ENCODE results near the gene PCNT.
"Not testable (repeated sequence)": the region's sequence is repeated elsewhere in the genome, so short reads cannot be mapped to it uniquely, and the experiment has no call there.

The PCNT gene

DNA sequence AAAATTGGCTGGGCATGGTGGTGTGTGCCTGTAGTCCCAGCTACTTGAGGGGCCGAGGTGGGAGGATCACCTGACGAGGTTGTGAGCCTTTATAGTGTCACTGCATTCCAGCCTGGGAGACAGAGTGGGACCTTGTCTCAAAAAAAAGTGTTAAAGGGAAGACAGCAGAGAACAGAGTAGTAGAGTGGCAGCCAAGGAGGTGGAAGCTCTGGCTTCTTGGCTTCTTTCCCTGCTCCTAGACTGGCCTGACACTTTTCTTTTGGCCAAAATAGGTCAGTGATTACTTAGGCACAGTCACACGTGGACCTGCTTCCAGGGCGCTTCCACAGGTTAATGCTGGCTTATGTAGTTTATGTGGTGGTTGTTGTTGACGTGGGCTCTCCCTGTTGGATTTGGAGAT is 138.0 kb downstream of the PCNT start:
- H3K9me3 ChIP-seq (ENCODE audit: control insufficient read depth in 1 of 2, low read length in 2 of 2), result no peaks in the 10 kb centered on the region
- peaks cover 0 to 18% of the 10 kb centered on the region in 2 donors for H3K4me1 ChIP-seq (ENCODE audit: control insufficient read depth in 1 of 2, insufficient read depth in 2 of 2, low read length in 2 of 2)
- peaks cover 0 to 6% of the 10 kb centered on the region in 2 donors for H3K36me3 ChIP-seq (ENCODE audit: control insufficient read depth in 1 of 2, insufficient read depth in 2 of 2, low read length in 2 of 2)
- no peaks in the 10 kb centered on the region for H3K27me3 ChIP-seq (ENCODE audit: low read depth, low read length)
- H3K4me3 ChIP-seq (ENCODE audit: low read depth in 1 of 2, low read length in 2 of 2), result no peak overlapping the region
- H3K27ac ChIP-seq (ENCODE audit: low read length), result no peak overlapping the region

GRCh38 chr21:46465153-46465552 is 141.2 kb downstream of the PCNT start:
- not testable (repeated sequence) for H3K4me1 ChIP-seq (ENCODE audit: control insufficient read depth in 1 of 2, insufficient read depth in 2 of 2, low read length in 2 of 2); H3K27ac ChIP-seq (ENCODE audit: low read length); H3K27me3 ChIP-seq (ENCODE audit: low read depth, low read length); H3K36me3 ChIP-seq (ENCODE audit: control insufficient read depth in 1 of 2, insufficient read depth in 2 of 2, low read length in 2 of 2); H3K4me3 ChIP-seq (ENCODE audit: low read depth in 1 of 2, low read length in 2 of 2); H3K9me3 ChIP-seq (ENCODE audit: control insufficient read depth in 1 of 2, low read length in 2 of 2)

- peaks cover 0 to 9% of the 10 kb centered on the region in 2 donors for H3K36me3 ChIP-seq (ENCODE audit: control insufficient read depth in 1 of 2, insufficient read depth in 2 of 2, low read length in 2 of 2)
- peaks cover 0 to 8% of the 10 kb centered on the region in 2 donors for H3K4me1 ChIP-seq (ENCODE audit: control insufficient read depth in 1 of 2, insufficient read depth in 2 of 2, low read length in 2 of 2)
- no peak overlapping the region for H3K4me3 ChIP-seq (ENCODE audit: low read depth in 1 of 2, low read length in 2 of 2)
- no peak overlapping the region for H3K27ac ChIP-seq (ENCODE audit: low read length)
- no peaks in the 10 kb centered on the region for H3K27me3 ChIP-seq (ENCODE audit: low read depth, low read length)
- H3K9me3 ChIP-seq (ENCODE audit: control insufficient read depth in 1 of 2, low read length in 2 of 2), result no peaks in the 10 kb centered on the region
Measured at GRCh38 chr21:46465651-46466050, 141.7 kb downstream of the PCNT start.

DNA sequence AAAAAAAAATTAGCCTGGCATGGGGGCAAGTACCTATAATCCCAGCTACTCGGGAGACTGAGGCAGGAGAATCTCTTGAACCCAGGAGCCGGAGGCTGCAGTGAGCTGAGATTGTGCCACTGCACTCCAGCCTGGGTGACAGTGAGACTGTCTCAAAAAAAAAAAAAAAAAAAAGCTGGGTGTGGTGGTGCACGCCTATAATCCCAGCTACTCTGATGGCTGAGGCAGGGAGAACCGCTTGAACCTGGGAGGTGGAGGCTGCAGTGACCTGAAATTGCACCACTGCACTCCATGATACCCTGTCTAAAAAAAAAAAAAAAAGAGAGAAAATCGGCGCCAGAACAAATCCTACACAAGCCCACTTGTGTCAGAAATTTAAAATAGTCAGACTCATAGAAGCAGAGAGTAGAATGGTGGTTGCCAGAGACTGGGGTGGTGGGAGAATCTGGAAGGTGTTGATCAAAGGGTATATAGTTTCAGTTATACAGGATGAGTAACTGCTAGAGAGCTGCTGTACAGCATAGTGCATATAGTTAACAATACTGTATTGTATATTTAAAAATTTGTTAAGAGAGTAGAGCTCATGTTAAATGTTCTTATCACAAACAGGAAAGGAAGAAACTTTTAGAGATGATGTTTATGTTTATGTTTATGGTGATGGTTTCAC is 144.3 kb downstream of the PCNT start:
- Histone ChIP-seq H3K27me3 (ENCODE audit: low read depth, low read length) (no peaks in the 10 kb centered on the region), H3K4me1 (ENCODE audit: control insufficient read depth in 1 of 2, insufficient read depth in 2 of 2, low read length in 2 of 2) (peaks cover 0 to 8% of the 10 kb centered on the region in 2 donors), H3K36me3 (ENCODE audit: control insufficient read depth in 1 of 2, insufficient read depth in 2 of 2, low read length in 2 of 2) (peaks cover 0 to 3% of the 10 kb centered on the region in 2 donors), H3K9me3 (ENCODE audit: control insufficient read depth in 1 of 2, low read length in 2 of 2) (no peaks in the 10 kb centered on the region), H3K4me3 (ENCODE audit: low read depth in 1 of 2, low read length in 2 of 2) (no peak overlapping the region), H3K27ac (ENCODE audit: low read length) (no peak overlapping the region)

DNA sequence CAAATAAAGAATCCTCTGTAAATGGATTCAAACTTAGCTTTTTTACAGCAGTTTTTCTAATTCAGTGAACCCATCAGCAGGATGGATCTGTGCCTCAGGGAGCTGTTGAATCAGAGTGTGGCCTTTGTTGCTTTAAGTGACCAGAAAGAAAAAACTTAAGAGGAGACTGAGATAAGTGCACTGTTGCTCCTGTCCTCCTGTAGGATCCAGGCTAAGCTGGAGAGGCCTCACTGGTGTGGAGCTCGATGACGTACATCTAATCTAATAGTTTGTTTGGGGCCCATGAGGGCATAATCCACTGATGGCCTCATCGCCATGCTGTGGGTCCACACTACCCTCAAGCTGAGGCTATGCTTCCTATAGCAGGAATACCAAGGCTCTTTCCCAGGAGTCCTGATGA is 145.3 kb downstream of the PCNT start:
- no peaks in the 10 kb centered on the region for H3K9me3 ChIP-seq (ENCODE audit: control insufficient read depth in 1 of 2, low read length in 2 of 2)
- H3K36me3 ChIP-seq (ENCODE audit: control insufficient read depth in 1 of 2, insufficient read depth in 2 of 2, low read length in 2 of 2), result peaks cover 0 to 3% of the 10 kb centered on the region in 2 donors
- H3K27ac ChIP-seq (ENCODE audit: low read length), result no peak overlapping the region
- no peaks in the 10 kb centered on the region for H3K27me3 ChIP-seq (ENCODE audit: low read depth, low read length)
- H3K4me1 ChIP-seq (ENCODE audit: control insufficient read depth in 1 of 2, insufficient read depth in 2 of 2, low read length in 2 of 2), result peaks cover 0 to 8% of the 10 kb centered on the region in 2 donors
- H3K4me3 ChIP-seq (ENCODE audit: low read depth in 1 of 2, low read length in 2 of 2), result no peak overlapping the region

DNA sequence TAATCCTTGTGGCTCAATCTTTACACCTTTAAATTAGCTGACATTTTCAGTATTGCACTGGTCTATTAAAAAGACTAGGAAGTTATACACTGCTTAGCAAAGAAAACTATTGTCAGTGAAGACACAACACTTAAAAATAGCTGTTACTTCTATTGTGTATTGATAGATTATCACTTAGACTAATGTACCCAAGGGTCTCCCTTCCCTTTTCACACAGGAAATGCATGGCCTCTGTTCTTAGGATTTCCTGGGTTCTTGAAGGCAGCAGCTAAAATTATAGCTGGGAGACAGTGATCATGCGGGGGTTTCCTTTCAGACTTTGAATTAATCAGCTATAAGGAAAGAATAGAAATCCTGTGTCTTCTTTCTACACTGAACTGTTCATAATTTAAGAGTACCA is 147.6 kb downstream of the PCNT start:
- no peaks in the 10 kb centered on the region for H3K9me3 ChIP-seq (ENCODE audit: control insufficient read depth in 1 of 2, low read length in 2 of 2)
- H3K36me3 ChIP-seq (ENCODE audit: control insufficient read depth in 1 of 2, insufficient read depth in 2 of 2, low read length in 2 of 2), result peaks cover 0 to 3% of the 10 kb centered on the region in 2 donors
- no peak overlapping the region for H3K27ac ChIP-seq (ENCODE audit: low read length)
- H3K4me3 ChIP-seq (ENCODE audit: low read depth in 1 of 2, low read length in 2 of 2), result no peak overlapping the region
- peaks cover 0 to 8% of the 10 kb centered on the region in 2 donors for H3K4me1 ChIP-seq (ENCODE audit: control insufficient read depth in 1 of 2, insufficient read depth in 2 of 2, low read length in 2 of 2)
- no peaks in the 10 kb centered on the region for H3K27me3 ChIP-seq (ENCODE audit: low read depth, low read length)

DNA sequence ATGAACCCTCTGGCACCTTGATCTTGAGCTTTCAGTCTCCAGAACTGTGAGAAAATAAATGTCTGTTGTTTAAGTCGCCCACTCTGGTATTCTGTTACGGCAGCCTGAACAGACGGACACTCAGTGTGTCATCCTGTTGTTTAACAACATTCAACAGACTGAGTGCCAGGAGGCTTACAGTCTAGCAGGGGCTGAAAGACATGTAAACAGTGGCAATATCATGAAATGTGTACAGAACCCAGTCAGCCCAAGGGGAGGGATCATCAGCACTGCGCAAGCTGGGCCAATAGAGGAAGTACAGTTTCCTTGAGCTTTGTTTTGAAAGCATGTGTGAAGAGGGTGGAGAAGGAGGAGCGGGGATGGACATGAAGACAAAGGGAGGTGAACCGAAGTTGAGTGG is 148.3 kb downstream of the PCNT start:
- H3K27me3 ChIP-seq (ENCODE audit: low read depth, low read length), result no peaks in the 10 kb centered on the region
- H3K4me3 ChIP-seq (ENCODE audit: low read depth in 1 of 2, low read length in 2 of 2), result no peak overlapping the region
- H3K27ac ChIP-seq (ENCODE audit: low read length), result no peak overlapping the region
- peaks cover 0 to 3% of the 10 kb centered on the region in 2 donors for H3K36me3 ChIP-seq (ENCODE audit: control insufficient read depth in 1 of 2, insufficient read depth in 2 of 2, low read length in 2 of 2)
- H3K4me1 ChIP-seq (ENCODE audit: control insufficient read depth in 1 of 2, insufficient read depth in 2 of 2, low read length in 2 of 2), result peaks cover 0 to 8% of the 10 kb centered on the region in 2 donors
- no peaks in the 10 kb centered on the region for H3K9me3 ChIP-seq (ENCODE audit: control insufficient read depth in 1 of 2, low read length in 2 of 2)

- H3K4me3 ChIP-seq (ENCODE audit: low read depth in 1 of 2, low read length in 2 of 2), result no peak overlapping the region
- H3K9me3 ChIP-seq (ENCODE audit: control insufficient read depth in 1 of 2, low read length in 2 of 2), result no peaks in the 10 kb centered on the region
- peaks cover 0 to 3% of the 10 kb centered on the region in 2 donors for H3K36me3 ChIP-seq (ENCODE audit: control insufficient read depth in 1 of 2, insufficient read depth in 2 of 2, low read length in 2 of 2)
- H3K27ac ChIP-seq (ENCODE audit: low read length), result no peak overlapping the region
- H3K4me1 ChIP-seq (ENCODE audit: control insufficient read depth in 1 of 2, insufficient read depth in 2 of 2, low read length in 2 of 2), result peaks cover 0 to 8% of the 10 kb centered on the region in 2 donors
- H3K27me3 ChIP-seq (ENCODE audit: low read depth, low read length), result no peaks in the 10 kb centered on the region
Measured at GRCh38 chr21:46474382-46474781, 150.4 kb downstream of the PCNT start.

DNA sequence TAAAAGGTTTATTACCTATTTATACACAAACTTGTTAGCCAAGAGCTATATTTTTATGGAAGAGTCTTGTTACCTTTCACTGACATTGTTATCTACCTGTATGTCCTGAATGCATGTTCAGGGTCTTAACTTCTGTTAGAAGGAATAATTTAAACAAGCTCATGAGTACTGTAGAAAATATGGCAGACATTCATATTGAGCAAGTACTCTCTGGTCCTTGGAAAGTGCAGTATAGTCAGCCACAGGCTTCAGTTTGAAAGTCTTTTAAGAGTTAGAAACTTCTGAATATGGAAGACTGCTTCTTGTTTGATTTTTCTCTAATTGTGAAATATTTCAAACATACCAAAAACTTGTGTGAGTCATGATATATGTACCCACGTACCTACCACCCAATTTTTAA is 151.3 kb downstream of the PCNT start:
- Histone ChIP-seq H3K27ac (ENCODE audit: low read length) (no peak overlapping the region), H3K9me3 (ENCODE audit: control insufficient read depth in 1 of 2, low read length in 2 of 2) (no peaks in the 10 kb centered on the region), H3K36me3 (ENCODE audit: control insufficient read depth in 1 of 2, insufficient read depth in 2 of 2, low read length in 2 of 2) (no peaks in the 10 kb centered on the region), H3K4me1 (ENCODE audit: control insufficient read depth in 1 of 2, insufficient read depth in 2 of 2, low read length in 2 of 2) (peaks cover 0 to 8% of the 10 kb centered on the region in 2 donors), H3K27me3 (ENCODE audit: low read depth, low read length) (no peaks in the 10 kb centered on the region), H3K4me3 (ENCODE audit: low read depth in 1 of 2, low read length in 2 of 2) (no peak overlapping the region)

DNA sequence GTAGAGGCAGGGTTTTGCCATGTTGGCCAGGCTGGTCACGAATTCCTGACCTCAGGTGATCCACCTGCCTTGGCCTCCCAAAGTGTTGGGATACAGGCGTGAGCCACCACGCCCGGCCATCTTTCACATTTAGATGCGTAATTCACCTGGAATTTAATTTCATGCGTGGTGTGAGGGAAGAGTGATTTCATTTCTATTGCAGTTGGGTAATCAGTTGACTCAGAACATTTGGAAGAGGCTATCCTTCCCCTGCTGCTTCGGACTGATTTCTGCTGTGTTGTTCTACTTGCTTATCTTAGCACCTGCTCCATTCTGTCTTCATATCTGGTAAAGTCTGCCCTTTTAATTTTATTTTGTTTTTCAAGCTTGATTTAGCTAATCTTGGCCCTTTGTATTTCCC is 153.8 kb downstream of the PCNT start:
- no peaks in the 10 kb centered on the region for H3K4me1 ChIP-seq (ENCODE audit: control insufficient read depth in 1 of 2, insufficient read depth in 2 of 2, low read length in 2 of 2)
- no peaks in the 10 kb centered on the region for H3K27me3 ChIP-seq (ENCODE audit: low read depth, low read length)
- H3K27ac ChIP-seq (ENCODE audit: low read length), result no peak overlapping the region
- no peaks in the 10 kb centered on the region for H3K36me3 ChIP-seq (ENCODE audit: control insufficient read depth in 1 of 2, insufficient read depth in 2 of 2, low read length in 2 of 2)
- no peaks in the 10 kb centered on the region for H3K9me3 ChIP-seq (ENCODE audit: control insufficient read depth in 1 of 2, low read length in 2 of 2)
- H3K4me3 ChIP-seq (ENCODE audit: low read depth in 1 of 2, low read length in 2 of 2), result no peak overlapping the region

DNA sequence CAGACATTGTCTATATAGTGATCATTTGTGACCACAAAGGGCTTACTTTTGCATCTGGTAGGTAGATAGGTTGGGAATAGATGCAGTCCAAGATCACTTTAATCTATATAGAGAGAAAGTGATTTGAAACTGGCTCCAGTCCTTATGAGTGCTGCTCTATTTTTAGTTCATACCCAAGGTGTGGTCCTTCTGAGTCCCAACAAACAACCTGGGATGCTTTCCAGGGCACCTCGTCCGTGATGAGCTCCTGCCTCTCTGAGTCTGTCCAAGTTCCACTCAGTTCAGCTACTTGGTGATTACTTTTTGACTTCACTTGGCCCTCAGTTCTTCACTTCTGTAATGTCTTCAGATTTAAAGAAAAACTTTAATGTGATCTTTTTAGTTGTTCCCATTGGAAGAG is 155.0 kb downstream of the PCNT start:
- no peaks in the 10 kb centered on the region for H3K4me1 ChIP-seq (ENCODE audit: control insufficient read depth in 1 of 2, insufficient read depth in 2 of 2, low read length in 2 of 2)
- no peaks in the 10 kb centered on the region for H3K9me3 ChIP-seq (ENCODE audit: control insufficient read depth in 1 of 2, low read length in 2 of 2)
- no peak overlapping the region for H3K27ac ChIP-seq (ENCODE audit: low read length)
- H3K36me3 ChIP-seq (ENCODE audit: control insufficient read depth in 1 of 2, insufficient read depth in 2 of 2, low read length in 2 of 2), result no peaks in the 10 kb centered on the region
- no peaks in the 10 kb centered on the region for H3K27me3 ChIP-seq (ENCODE audit: low read depth, low read length)
- H3K4me3 ChIP-seq (ENCODE audit: low read depth in 1 of 2, low read length in 2 of 2), result no peak overlapping the region

- no peaks in the 10 kb centered on the region for H3K27me3 ChIP-seq (ENCODE audit: low read depth, low read length)
Measured at GRCh38 chr21:46480466-46480865, 156.5 kb downstream of the PCNT start.

More at GRCh38 chr21:46480466-46480865, 156.5 kb downstream of the PCNT start:
- Histone ChIP-seq H3K9me3 (ENCODE audit: control insufficient read depth in 1 of 2, low read length in 2 of 2) (no peaks in the 10 kb centered on the region), H3K27ac (ENCODE audit: low read length) (no peak overlapping the region), H3K4me1 (ENCODE audit: control insufficient read depth in 1 of 2, insufficient read depth in 2 of 2, low read length in 2 of 2) (no peaks in the 10 kb centered on the region), H3K4me3 (ENCODE audit: low read depth in 1 of 2, low read length in 2 of 2) (no peak overlapping the region), H3K36me3 (ENCODE audit: control insufficient read depth in 1 of 2, insufficient read depth in 2 of 2, low read length in 2 of 2) (peaks cover 4% of the 10 kb centered on the region in 2 donors)

Measured in muscle layer of duodenum (tissue), 2 donors.